HFF-Myc (cell line): ENCODE results near the gene TLE1.

ENCODE experiments used
- DNase-seq: peaks from one replicate; pipeline ENCODE4 v3.0.0-alpha.2; 2011; ENCODE audit warnings: low read depth; ENCODE audit errors: extremely low read depth
- H3K4me3 ChIP-seq: replicated peaks from 2 replicates; pipeline ENCODE4 v1.5.1; 2011; ENCODE audit warnings: low read depth, mild to moderate bottlenecking, control low read depth, low read length
- CTCF ChIP-seq: IDR thresholded peaks from 2 replicates; pipeline ENCODE4 v1.5.1; 2012; ENCODE audit warnings: mild to moderate bottlenecking, low read depth, low read length, control low read depth; ENCODE audit errors: missing control alignments

Gene TLE1

GRCh38 chr9:81581986-81582385 lies 107.4 kb downstream of the TLE1 start:
- H3K4me3 ChIP-seq, result no peak overlapping the region
- TF ChIP-seq CTCF, result no peak
- no peak for DNase-seq

GRCh38 chr9:81579381-81579780 lies 110.0 kb downstream of the TLE1 start:
- no peak overlapping the region for H3K4me3 ChIP-seq
- no peak for DNase-seq
- TF ChIP-seq CTCF, result no peak

- no peak for DNase-seq
- no peak for TF ChIP-seq CTCF
- H3K4me3 ChIP-seq, result no peak overlapping the region
These were observed 110.7 kb downstream of the TLE1 start for GRCh38 chr9:81578606-81579005.

GRCh38 chr9:81575956-81576355 lies 113.4 kb downstream of the TLE1 start:
- no peak for DNase-seq
- TF ChIP-seq CTCF, result no peak
- no peak overlapping the region for H3K4me3 ChIP-seq

- DNase-seq, result no peak
- no peak for TF ChIP-seq CTCF
- H3K4me3 ChIP-seq, result no peak overlapping the region
These were observed 114.9 kb downstream of the TLE1 start for GRCh38 chr9:81574405-81574804.

GRCh38 chr9:81573415-81574321 lies 115.7 kb downstream of the TLE1 start:
- DNase-seq, result no peak
- TF ChIP-seq CTCF, result no peak
- H3K4me3 ChIP-seq, result no peak overlapping the region
